HG02571 (cell line): ENCODE measurements around the gene CRTC1.

Experiments
- ATAC-seq: cut with Tn5 transposase; IDR thresholded peaks from one replicate; pipeline ENCODE4 v1.9.1; 2021; ENCODE audit warnings: mild to moderate bottlenecking, moderate library complexity; ENCODE audit not compliant: unreplicated experiment

Gene CRTC1

GRCh38 chr19:18651300-18651699, 32.2 kb upstream of the CRTC1 start:
- ATAC-seq: no peak

- no peak for ATAC-seq
These were observed 31.7 kb upstream of the CRTC1 start for GRCh38 chr19:18651733-18652132.

- ATAC-seq: no peak
These were observed 29.6 kb upstream of the CRTC1 start for GRCh38 chr19:18653853-18654252.

GRCh38 chr19:18654469-18654868, 29.0 kb upstream of the CRTC1 start:
- no peak for ATAC-seq

- no peak for ATAC-seq
These were observed 28.2 kb upstream of the CRTC1 start for GRCh38 chr19:18655173-18655844.

GRCh38 chr19:18656337-18657086, 27.0 kb upstream of the CRTC1 start:
- ATAC-seq: no peak

- ATAC-seq: no peak
These were observed 25.7 kb upstream of the CRTC1 start for GRCh38 chr19:18657590-18658365.

GRCh38 chr19:18658366-18658855, 25.1 kb upstream of the CRTC1 start:
- no peak for ATAC-seq

- no peak for ATAC-seq
These were observed 24.0 kb upstream of the CRTC1 start for GRCh38 chr19:18659281-18660050.

- no peak for ATAC-seq
These were observed 23.2 kb upstream of the CRTC1 start for GRCh38 chr19:18660051-18660910.

GRCh38 chr19:18660939-18661670, 22.4 kb upstream of the CRTC1 start:
- ATAC-seq: no peak

GRCh38 chr19:18662972-18663732, 20.3 kb upstream of the CRTC1 start:
- ATAC-seq: no peak

- no peak for ATAC-seq
These were observed 19.4 kb upstream of the CRTC1 start for GRCh38 chr19:18663940-18664530.

GRCh38 chr19:18665771-18666202, 17.7 kb upstream of the CRTC1 start:
- no peak for ATAC-seq

GRCh38 chr19:18666317-18666716, 17.2 kb upstream of the CRTC1 start:
- ATAC-seq: no peak

GRCh38 chr19:18666784-18667183, 16.7 kb upstream of the CRTC1 start:
- ATAC-seq: no peak

GRCh38 chr19:18667531-18668251, 15.8 kb upstream of the CRTC1 start:
- ATAC-seq: no peak
